ENCODE measurements around the gene CDH13.

GRCh38 chr16:82967424-82967823 is 340.7 kb downstream of the CDH13 start:
- TF ChIP-seq EZH2 (IDR thresholded peaks at IDR 0.05; ENCODE audit: borderline replicate concordance, low read depth, low read length, severe bottlenecking) (no peak), CTCF (IDR thresholded peaks at IDR 0.05; ENCODE audit: borderline replicate concordance, extremely low read depth, low read length, poor library complexity, severe bottlenecking) (no peak)
